NCI-H1694 treated with DMSO at 0.1 percent for 48 hours (cell line): Measurements from ENCODE around the gene COL2A1.

Experiments used
- DNase-seq: peaks from one replicate; lab custom pipeline; 2025; lab: John Stamatoyannopoulos, UW

COL2A1 gene

DNA sequence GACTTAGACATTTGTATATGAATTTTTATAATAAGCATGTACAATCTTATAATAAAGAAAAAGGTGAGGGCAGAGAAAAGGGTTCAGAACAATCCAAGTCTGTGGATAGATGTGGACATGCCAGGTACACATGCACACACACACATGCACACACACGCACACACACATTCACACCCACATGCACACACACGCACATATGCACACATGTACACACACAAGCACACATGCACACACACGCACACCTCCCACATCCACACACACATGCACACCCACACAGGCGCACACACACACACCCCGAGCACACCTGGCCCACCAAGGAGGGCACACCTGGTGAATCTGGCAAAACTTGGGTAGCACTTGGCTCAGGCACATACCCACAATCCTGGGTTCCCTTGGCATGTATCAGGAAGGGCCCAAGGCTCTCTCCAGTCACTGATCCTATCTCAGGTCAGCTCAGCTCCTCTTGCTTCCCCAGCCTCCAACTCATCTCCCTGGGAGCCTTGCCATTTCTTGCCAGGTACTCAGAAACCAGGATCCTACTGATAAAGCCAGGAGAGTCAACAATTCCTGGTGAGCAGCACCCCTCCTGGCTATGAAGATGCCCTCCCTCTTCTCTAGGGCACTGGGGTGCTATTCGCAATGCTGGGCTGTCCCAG lies 59.5 kb downstream of the COL2A1 start:
- no peak for DNase-seq

DNA sequence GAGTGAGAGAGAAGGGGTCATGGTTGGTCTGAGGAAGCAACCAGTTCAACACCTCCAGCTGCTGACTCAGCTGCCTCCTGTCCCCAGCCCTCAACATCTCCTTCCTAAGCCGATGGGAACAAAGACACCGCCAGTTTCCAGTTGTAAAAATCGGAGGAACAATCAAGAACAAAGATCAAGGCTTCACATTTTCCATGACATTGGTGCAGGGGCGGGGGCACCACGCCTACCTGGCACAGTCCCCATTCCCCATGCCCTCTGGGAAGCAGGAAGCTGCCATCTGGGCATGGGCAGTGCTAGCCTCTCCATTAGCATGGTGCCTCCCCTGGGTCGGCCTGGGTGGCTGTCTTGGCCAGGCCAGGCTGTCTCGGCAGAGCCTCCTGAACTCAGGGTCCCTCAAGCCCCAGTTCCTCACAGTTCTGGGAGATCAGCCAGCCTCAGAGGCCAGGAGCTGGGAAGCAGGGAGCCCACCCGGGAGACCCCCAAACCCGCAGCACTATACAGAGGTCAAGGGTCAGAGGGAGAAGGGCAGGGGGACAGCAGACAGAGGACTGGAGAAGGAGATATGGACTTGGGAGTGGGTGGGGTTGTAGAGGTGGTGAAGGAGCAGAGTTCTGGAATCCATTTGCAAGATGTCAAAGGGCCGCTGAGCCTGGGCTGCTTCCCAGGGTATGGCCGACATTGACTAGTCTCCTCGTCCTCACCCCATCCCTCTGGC lies 60.5 kb downstream of the COL2A1 start:
- DNase-seq: no peak

DNA sequence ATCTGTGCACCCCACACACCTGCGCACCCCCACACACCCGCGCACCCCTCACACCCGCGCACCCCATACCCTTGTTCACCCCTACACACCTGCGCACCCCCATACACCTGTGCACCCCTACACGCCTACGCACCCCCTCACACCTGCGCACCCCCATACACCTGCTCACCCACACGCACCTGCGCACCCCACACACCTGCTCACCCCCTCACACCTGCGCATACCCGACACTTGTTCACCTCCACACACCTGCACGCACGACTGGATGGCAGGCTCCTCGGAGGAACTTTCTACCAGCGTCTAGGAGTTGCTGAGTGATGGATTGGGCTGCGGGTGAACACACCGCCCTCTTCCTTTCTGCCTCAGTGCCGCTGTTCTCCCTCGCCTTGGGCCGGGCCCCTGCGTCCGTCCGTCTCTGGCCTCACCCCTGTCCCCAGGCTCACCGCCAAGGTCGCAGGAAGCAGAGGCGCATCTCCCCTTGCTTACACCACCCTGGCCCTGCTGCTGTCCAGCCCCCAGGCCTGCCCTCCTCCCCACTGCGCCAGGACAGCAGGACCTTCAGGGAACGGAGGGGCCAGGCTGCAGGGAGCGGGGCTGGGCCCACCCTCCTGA lies 61.6 kb downstream of the COL2A1 start:
- no peak for DNase-seq

DNA sequence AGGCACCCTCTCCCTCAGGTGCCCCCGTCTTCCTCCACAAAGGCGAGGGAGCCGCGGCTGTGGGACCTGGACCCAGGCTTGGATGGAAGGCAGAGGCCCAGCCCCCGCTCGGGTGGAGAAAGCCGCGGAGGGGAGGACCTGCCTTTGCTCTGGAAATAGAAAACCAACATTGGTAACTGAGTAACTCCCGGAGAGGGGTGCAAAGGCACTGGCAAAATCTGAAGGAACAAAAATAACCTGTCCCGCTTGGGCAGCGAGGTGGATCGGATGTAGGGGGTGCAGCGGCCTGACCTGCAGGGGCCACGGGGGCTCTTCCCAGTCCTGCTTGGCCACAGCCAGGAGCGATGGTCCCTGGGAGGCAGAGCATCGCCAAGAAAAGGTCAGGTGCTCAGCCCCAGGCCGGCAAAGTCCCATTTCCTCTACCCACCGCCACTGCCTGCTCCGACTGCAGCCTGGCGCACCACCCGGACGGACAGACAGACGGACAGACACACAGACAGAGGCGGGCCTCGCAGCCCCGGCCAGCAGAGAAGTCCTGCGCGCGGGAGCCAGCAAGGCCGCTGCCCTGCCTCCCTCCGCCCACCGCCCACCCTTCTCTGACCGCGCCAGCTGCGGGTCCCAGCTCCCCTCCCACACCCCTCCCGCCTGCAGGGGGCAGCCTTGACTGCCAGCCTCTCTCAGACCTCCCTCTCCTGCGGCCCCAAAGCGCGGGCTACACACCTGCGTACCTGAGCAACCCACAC lies 62.2 kb downstream of the COL2A1 start:
- DNase-seq: no peak

DNA sequence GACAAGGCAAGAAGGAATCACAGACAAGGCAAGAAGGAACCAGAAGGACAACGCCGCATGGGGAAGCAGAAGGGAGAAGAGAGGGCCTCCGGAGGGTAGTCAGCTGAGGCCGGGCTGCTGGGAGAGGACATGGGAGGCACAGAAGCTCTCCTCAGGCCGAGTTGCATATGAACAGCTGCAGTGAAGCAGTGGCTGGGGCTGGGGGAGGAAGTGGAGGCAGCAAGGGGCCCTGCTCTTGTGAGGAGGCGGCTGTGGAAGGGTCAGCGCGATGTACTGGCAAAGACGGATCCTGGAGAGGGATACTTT lies 62.8 kb downstream of the COL2A1 start:
- DNase-seq: no peak

DNA sequence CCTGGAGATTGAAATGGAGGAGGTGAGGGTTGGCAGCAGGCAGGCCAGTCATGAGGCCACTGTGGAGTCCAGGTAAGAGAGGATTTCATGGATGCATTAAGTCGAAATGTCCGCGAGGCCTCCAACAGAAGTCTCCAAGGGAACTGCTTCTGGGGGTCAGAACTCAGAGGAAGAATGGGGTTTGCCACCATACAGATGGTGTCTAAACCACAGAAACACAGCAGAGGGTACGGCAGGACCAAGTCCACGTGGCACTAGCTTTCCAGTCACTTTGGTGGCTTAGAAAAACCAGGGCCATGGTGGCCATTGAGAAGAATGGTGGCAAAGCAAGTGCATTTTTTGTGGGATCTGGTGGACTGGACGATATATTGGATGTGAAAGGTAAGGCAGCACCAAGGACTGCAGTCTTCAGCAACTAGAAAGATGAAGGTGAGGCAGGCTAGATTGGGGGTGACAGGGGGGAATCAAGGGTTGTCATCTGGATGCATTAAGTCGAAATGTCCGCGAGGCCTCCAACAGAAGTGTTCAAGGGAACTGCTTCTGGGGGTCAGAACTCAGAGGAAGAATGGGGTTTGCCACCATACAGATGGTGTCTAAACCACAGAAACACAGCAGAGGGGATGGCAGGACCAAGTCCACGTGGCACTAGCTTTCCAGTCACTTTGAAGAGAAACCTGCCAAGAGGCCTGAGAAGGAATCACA lies 63.4 kb downstream of the COL2A1 start:
- no peak for DNase-seq

DNA sequence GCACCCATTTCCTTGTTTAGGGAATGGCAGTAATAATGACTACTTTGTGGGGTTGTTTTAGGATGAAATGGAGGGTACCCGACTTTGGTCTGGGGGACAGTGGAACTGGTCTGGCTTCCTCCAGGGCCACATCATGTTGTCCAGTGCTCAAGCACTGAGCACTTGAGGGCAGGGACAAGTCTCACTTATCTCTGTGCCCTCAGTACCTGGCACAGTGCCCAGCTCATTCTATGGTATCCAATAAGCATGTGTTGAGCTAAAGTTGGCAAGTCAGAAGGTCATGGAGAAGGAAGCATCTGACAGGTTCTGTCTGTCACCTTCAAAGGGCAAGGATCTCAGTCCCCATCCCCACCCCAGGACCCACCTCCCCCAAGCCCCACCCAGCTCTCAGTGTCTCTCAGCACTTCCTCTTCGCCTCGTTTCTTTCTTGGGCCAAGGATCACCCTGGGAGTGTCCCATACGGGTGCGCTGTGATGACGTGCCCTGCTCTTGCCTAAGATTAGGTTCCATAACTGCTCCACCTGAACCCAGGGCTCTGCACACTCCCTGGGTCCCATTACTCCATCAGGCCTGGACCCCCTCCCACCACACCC lies 65.2 kb downstream of the COL2A1 start:
- DNase-seq: no peak

DNA sequence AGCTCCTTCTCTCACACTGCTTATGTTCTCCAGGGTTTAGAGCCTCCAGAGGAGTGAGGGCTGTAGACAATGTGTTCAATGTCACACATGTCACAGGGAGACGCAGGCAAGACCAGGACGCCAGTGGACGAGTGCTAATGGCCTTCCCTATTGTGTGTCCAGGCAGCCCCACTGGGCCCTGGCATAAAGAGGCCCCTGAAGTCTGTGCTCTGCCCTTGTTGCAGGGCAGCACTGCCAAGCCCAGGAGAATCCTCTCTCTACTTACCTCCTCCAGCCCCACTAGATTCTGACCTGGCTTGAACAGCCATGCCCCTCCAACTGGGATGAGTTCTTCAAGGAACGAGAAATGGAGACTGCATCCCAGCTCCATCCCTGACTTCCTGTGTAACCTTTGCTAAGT lies 65.7 kb downstream of the COL2A1 start:
- DNase-seq: no peak

DNA sequence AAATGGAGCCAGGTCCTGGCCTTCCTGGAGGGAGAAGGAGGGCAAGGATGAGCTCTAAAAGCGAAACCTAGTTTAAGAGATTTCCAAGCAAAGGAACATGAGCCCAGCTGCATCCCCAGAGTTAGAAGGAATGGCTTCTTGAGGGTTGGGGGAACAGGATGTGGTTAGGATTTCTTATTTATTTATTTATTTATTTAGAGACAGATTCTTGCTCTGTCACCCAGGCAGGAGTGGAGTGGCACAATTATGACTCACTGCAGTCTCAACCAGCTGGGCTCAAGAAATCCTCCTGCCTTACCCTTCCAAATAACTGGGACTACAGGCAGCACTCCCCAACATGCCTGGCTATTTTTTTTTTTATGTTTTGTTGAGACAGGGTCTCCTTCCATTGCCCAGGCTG lies 66.2 kb downstream of the COL2A1 start:
- no peak for DNase-seq

DNA sequence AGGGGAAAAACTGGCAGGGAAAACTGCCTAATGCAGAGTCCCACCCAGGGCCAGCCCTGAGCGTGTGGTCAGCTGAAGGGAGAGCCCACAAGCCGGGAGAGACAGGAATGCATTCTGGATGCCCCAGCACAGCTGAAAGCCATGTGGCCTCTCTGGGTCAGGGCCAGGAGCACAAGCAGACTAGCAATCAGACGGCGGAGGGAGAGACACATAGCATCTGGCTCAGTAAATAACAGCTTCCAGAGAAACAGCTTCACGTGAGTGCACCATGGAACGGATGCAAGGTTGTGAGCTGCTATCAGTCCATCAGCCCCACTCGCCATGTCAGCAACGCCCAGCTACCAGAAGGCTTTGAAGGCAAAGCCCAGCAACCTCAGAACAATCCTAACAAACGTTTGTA lies 69.1 kb downstream of the COL2A1 start:
- DNase-seq: peak; percentile 67

DNA sequence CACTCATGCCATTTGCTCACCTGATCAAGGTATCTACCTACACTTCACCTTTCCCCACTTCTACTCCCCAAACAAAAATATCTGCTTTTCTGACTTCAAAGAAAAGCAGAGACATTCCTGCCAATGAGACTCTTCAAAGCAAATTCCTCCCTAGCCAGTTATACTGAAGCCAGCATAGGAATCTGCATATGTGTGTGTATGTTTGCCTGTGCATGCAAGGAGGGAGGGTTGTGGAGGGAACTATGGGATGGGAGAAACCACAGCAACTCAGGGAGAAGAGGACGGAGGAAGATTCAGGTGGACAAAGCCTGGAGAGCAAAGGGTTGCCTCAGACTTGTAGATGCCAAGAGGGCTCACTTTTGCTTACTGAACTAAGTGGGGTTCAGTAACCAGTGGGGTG lies 73.1 kb downstream of the COL2A1 start:
- DNase-seq: no peak

DNA sequence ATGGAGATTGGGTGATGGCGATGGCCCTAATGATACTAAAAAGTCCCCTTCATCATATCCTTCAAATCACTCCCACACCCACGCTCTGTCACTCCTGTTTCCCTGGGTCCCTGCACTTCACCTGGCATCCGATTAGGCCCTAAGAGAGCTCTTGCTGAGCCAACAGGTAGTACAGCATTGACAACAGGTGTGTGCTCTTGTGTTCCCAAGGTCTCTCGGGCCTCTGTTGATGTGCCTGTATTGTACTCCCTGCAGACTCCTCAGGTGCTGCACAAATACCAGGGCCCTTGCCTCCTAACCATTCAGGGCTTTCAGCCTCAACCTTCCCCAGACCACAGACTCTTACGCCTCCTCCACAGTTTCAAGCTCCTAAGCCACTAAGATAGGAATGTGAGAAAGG lies 73.6 kb downstream of the COL2A1 start:
- no peak for DNase-seq

DNA sequence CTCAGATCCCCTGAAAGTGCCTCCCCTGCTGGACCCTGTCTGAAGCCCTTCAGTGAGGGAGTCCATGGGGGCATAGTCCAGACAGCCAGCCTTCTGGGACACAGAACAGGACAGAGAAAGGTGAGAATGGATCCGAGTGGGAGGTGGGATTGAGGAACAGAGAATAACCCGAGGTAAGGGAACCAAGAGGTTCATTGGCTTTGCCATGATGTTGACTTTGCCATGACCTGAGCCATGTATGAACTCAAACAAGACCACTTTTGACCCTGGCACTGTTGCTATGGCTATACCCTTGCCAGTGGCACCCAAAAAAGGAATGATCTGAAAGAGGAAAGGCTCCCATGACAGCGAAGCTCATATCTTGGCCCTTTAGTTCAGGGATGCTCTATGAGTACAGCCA lies 76.9 kb downstream of the COL2A1 start:
- no peak for DNase-seq
